Measurements from ENCODE around the gene HSD17B3. TPM values are rescaled to one million over a fixed set of nuclear protein-coding genes. Genes with fewer than 3 reads are reported as not detected.
"Not testable (repeated sequence)": the region's sequence is repeated elsewhere in the genome, so short reads cannot be mapped to it uniquely, and the experiment has no call there.

The HSD17B3 gene
- total and polyA plus RNA-seq, 10 donors, result 0.34 to 3.9 (median 0.87) TPM; not detected in 2

DNA sequence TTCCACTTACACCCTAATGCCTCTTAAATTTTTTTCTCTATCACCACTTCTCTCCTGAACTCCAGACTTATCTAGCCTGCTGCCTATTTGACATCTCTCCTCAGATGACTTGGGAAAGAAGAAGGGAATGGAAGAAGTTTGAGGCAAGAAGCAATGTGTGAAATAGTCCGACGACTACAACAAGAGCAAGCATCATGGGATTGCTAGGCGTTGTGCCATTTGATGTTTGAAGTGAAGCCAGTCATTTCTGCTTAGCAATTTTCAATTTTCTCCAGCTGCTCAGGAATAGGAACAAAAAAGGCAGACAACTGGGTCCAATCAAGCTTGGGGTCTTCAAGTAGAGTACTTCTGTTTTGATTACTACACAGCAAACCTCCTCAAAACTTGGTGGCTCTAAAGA is 106.4 kb downstream of the HSD17B3 start:
- WGBS, 5 donors, result 88 to 98% (median 92%) methylated on average over 3 of the region's 3 CpGs
- DNase-seq, result no peak

GRCh38 chr9:96193236-96193755 is 108.7 kb downstream of the HSD17B3 start:
- no peaks in the 10 kb centered on the region for H3K27me3 ChIP-seq (replicated peaks in 1 of 7)
- no peaks in the 10 kb centered on the region for H3K36me3 ChIP-seq
- no peaks in the 10 kb centered on the region for H3K4me1 ChIP-seq
- H3K4me3 ChIP-seq, result no peak overlapping the region
- H3K9me3 ChIP-seq, result peaks cover 0 to 20% (median 13%) of the 10 kb centered on the region in 8 donors
- no peak for DNase-seq
- WGBS, 5 donors, result 65 to 82% (median 74%) methylated on average over 5 of the region's 5 CpGs
- TF ChIP-seq CTCF (IDR thresholded peaks at IDR 0.05 in 8 of 11, conservative IDR thresholded peaks at IDR 0.05 in 3 of 11), result no peak
- no peak for TF ChIP-seq POLR2AphosphoS5 (IDR thresholded peaks at IDR 0.05)
- TF ChIP-seq POLR2A (IDR thresholded peaks at IDR 0.05), result no peak
- no peak overlapping the region for H3K27ac ChIP-seq
- intact Hi-C loops (cut with DNase I; ENCODE audit: low total_unique reads), result no loop called here

More for the DNA sequence above, 106.4 kb downstream of the HSD17B3 start:
- TF ChIP-seq POLR2A (IDR thresholded peaks at IDR 0.05) (no peak), CTCF (IDR thresholded peaks at IDR 0.05 in 8 of 11, conservative IDR thresholded peaks at IDR 0.05 in 3 of 11) (no peak), POLR2AphosphoS5 (IDR thresholded peaks at IDR 0.05) (no peak)
- H3K4me3 ChIP-seq, result no peak overlapping the region
- no peaks in the 10 kb centered on the region for H3K4me1 ChIP-seq
- H3K9me3 ChIP-seq, result peaks cover 0 to 5% (median 4%) of the 10 kb centered on the region in 8 donors
- intact Hi-C loops (cut with DNase I; ENCODE audit: low total_unique reads), result no loop called here
- no peak overlapping the region for H3K27ac ChIP-seq
- H3K27me3 ChIP-seq (replicated peaks in 1 of 7), result no peaks in the 10 kb centered on the region
- H3K36me3 ChIP-seq, result no peaks in the 10 kb centered on the region

GRCh38 chr9:96192710-96193109 is 109.3 kb downstream of the HSD17B3 start:
- Histone ChIP-seq H3K36me3 (no peaks in the 10 kb centered on the region), H3K4me1 (no peaks in the 10 kb centered on the region), H3K27ac (no peak overlapping the region), H3K9me3 (peaks cover 0 to 20% (median 13%) of the 10 kb centered on the region in 8 donors), H3K4me3 (no peak overlapping the region), H3K27me3 (replicated peaks in 1 of 7) (no peaks in the 10 kb centered on the region)
- no peak for DNase-seq
- TF ChIP-seq POLR2A (IDR thresholded peaks at IDR 0.05) (no peak), CTCF (IDR thresholded peaks at IDR 0.05 in 8 of 11, conservative IDR thresholded peaks at IDR 0.05 in 3 of 11) (no peak), POLR2AphosphoS5 (IDR thresholded peaks at IDR 0.05) (no peak)
- intact Hi-C loops (cut with DNase I; ENCODE audit: low total_unique reads), result no loop called here

DNA sequence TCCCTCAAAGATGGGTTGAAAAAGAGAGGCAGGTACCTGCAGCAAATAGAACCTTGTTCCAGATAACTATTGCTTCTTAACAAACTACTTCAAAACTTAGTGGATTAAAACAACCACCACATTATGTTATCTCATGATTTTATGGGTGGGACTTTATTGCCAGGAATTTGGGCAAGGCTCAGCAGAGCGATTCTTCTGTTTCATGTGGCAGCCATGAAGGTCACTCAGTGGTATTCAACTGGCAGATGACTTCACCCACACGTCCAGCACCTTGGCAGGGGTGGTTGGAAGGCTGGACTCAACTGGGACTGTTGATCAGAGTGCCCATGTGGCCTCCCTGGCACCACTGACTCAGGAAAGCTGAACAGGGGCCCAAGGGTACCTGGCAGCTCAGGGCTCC is 112.0 kb downstream of the HSD17B3 start:
- Histone ChIP-seq H3K36me3 (no peaks in the 10 kb centered on the region), H3K4me1 (no peaks in the 10 kb centered on the region), H3K27me3 (replicated peaks in 1 of 7) (peaks cover 0 to 10% (median 0%) of the 10 kb centered on the region in 7 donors), H3K9me3 (peaks cover 0 to 31% (median 19%) of the 10 kb centered on the region in 8 donors), H3K4me3 (no peak overlapping the region), H3K27ac (no peak overlapping the region)
- no peak for TF ChIP-seq POLR2AphosphoS5 (IDR thresholded peaks at IDR 0.05)
- no peak for TF ChIP-seq CTCF (IDR thresholded peaks at IDR 0.05 in 8 of 11, conservative IDR thresholded peaks at IDR 0.05 in 3 of 11)
- TF ChIP-seq POLR2A (IDR thresholded peaks at IDR 0.05), result no peak
- intact Hi-C loops (cut with DNase I; ENCODE audit: low total_unique reads), result no loop called here
- WGBS, 5 donors, result 65 to 82% (median 80%) methylated on average over 1 to 2 of the region's 2 CpGs
- no peak for DNase-seq

DNA sequence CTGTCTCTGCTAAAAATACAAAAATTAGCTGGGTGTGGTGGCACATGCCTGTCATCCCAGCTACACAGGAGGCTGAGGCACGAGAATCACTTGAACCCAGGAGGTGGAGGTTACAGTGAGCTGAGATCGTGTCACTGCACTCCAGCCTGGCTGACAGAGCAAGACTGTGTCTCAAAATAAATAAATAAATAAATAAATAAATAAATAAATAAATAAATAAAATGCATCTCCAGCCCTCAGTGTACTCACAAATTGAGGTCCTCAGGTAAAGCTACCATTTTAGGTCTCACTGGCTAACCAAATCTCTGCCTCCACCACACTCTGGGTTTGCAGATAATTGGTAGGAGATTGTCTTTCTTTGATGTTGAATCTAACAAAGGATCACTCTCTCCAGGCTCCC is 112.4 kb downstream of the HSD17B3 start:
- H3K4me3 ChIP-seq; H3K27ac ChIP-seq; DNase-seq; intact Hi-C loops (cut with DNase I; ENCODE audit: low total_unique reads); H3K36me3 ChIP-seq; H3K27me3 ChIP-seq (replicated peaks in 1 of 7); H3K4me1 ChIP-seq: not testable (repeated sequence)
- H3K9me3 ChIP-seq, result peaks cover 0 to 32% (median 19%) of the 10 kb centered on the region in 8 donors
- WGBS, 5 donors, result 72 to 89% (median 85%) methylated on average over 2 of the region's 2 CpGs

Data from spleen (tissue), 11 donors.